A549 (cell line): ENCODE data around the gene SENP8. TPM values are rescaled to one million over a fixed set of nuclear protein-coding genes. Genes with fewer than 3 reads are reported as not detected.

Experiments used
- ATAC-seq, 2 experiments: fragments of 200-7000 bp in 1 of 2; fragments of >200 bp in 1 of 2; cut with Nextera tagmentation in 1 of 2; cut with Tn5 transposase in 1 of 2; 3 replicates each; pipeline versions ENCODE4 v1.8.0 to v1.9.1; 2018 to 2020; ENCODE audit warnings: mild to moderate bottlenecking in 1 of 2, moderate library complexity in 1 of 2
- CTCF ChIA-PET: fragments of 300-600 bp; sonication (Branson Sonifier 250); formaldehyde crosslinking; extraction: SDS; loops from one replicate; lab custom pipeline; 2021; ENCODE audit warnings: antibody characterized with exemption, inconsistent platforms; lab: Yijun Ruan, JAX
- POLR2A ChIA-PET: fragments of 350-600 bp; formaldehyde crosslinking; extraction: SDS; loops from one replicate; lab custom pipeline; 2021; ENCODE audit warnings: antibody characterized with exemption, inconsistent platforms; lab: Yijun Ruan, JAX
- DNase-seq, 2 experiments: peaks; one replicate each; pipeline versions ENCODE4 v3.0.0 to v3.0.0-alpha.2; 2011 to 2016; ENCODE audit warnings: low read depth in 1 of 2, low spot score in 1 of 2
- FAIRE-seq: peaks from 2 replicates; lab custom pipeline; 2011; peaks lifted over from hg19 to GRCh38; lab: Jason Lieb, UNC
- H3K27ac ChIP-seq, 2 experiments: fragments of >200 bp; sonication (Bioruptor Twin); formaldehyde crosslinking; 3 replicates each; pipeline ENCODE4 v1.5.1; 2016 to 2017
- H3K4me1 ChIP-seq: fragments of >200 bp; sonication (Bioruptor Twin); formaldehyde crosslinking; 3 replicates; pipeline ENCODE4 v1.6.1; 2016
- H3K4me2 ChIP-seq: fragments of >200 bp; sonication (Bioruptor Twin); formaldehyde crosslinking; 3 replicates; pipeline ENCODE4 v1.6.1; 2016
- H3K4me3 ChIP-seq: fragments of >200 bp; sonication (Bioruptor Twin); formaldehyde crosslinking; 3 replicates; pipeline ENCODE4 v1.5.1; 2016
- H3K9me3 ChIP-seq: fragments of >200 bp; sonication (Bioruptor Twin); formaldehyde crosslinking; 3 replicates; pipeline ENCODE4 v1.6.1; 2016
- CBX8 ChIP-seq: fragments of 200-600 bp; sonication (generic); IDR thresholded peaks from 2 replicates; pipeline ENCODE4 v1.6.1; 2016
- CEBPB ChIP-seq, 2 experiments: fragments of >200 bp in 1 of 2; sonication (Bioruptor Twin) in 1 of 2; formaldehyde crosslinking in 1 of 2; IDR thresholded peaks; 2 replicates each; pipeline ENCODE4 v1.6.1; 2012 to 2016
- CTCF ChIP-seq: fragments of >200 bp; sonication (Bioruptor Twin); formaldehyde crosslinking; IDR thresholded peaks from 3 replicates; pipeline ENCODE4 v1.5.1; 2016
- ELK1 ChIP-seq: fragments of 150-350 bp; IDR thresholded peaks from 2 replicates; pipeline ENCODE4 v1.6.1; 2014; ENCODE audit warnings: low read depth, mild to moderate bottlenecking, low read length
- ESRRA ChIP-seq: fragments of 150-350 bp; IDR thresholded peaks from 2 replicates; pipeline ENCODE4 v1.6.1; 2014; ENCODE audit warnings: mild to moderate bottlenecking, low read length, borderline replicate concordance
- FOSB ChIP-seq: fragments of 250-450 bp; sonication (Bioruptor Pico); IDR thresholded peaks from 2 replicates; pipeline ENCODE4 v1.5.0; 2020; ENCODE audit warnings: mild to moderate bottlenecking, moderate library complexity
- FOXS1 ChIP-seq: fragments of 250-450 bp; sonication (Bioruptor Pico); IDR thresholded peaks from 2 replicates; pipeline ENCODE4 v1.5.0; 2020; ENCODE audit warnings: mild to moderate bottlenecking, moderate library complexity
- HES2 ChIP-seq: fragments of >200 bp; sonication (Bioruptor Twin); formaldehyde crosslinking; IDR thresholded peaks from 2 replicates; pipeline ENCODE4 v1.6.1; 2016
- HOXB13 ChIP-seq: fragments of 250-450 bp; sonication (Bioruptor Pico); IDR thresholded peaks from 2 replicates; pipeline ENCODE4 v1.5.0; 2020; ENCODE audit warnings: low read depth, mild to moderate bottlenecking, moderate library complexity
- JUN ChIP-seq, 2 experiments: fragments of >200 bp; sonication (Bioruptor Twin); formaldehyde crosslinking; IDR thresholded peaks; 2 replicates in 1 of 2; 3 replicates in 1 of 2; pipeline ENCODE4 v1.6.1; 2016 to 2017
- KDM5A ChIP-seq: fragments of 200-600 bp; sonication (generic); IDR thresholded peaks from 2 replicates; pipeline ENCODE4 v1.6.1; 2016; ENCODE audit warnings: antibody characterized with exemption, mild to moderate bottlenecking
- MAFK ChIP-seq: fragments of 450-650 bp; IDR thresholded peaks from 2 replicates; pipeline ENCODE4 v1.6.1; 2014; ENCODE audit not compliant: partially characterized antibody
- MAZ ChIP-seq: fragments of 150-350 bp; IDR thresholded peaks from 2 replicates; pipeline ENCODE4 v1.6.1; 2014; ENCODE audit warnings: antibody characterized with exemption, low read depth, low read length, borderline replicate concordance
- NPAS2 ChIP-seq: fragments of 250-450 bp; sonication (Bioruptor Pico); IDR thresholded peaks from 2 replicates; pipeline ENCODE4 v1.8.0; 2022; ENCODE audit warnings: mild to moderate bottlenecking, moderate library complexity, borderline replicate concordance
- PBX3 ChIP-seq: IDR thresholded peaks from 2 replicates; pipeline ENCODE4 v1.6.1; 2012
- PHF8 ChIP-seq: fragments of 200-600 bp; sonication (generic); IDR thresholded peaks from 2 replicates; pipeline ENCODE4 v1.6.1; 2016; ENCODE audit warnings: low read depth, mild to moderate bottlenecking, antibody characterized with exemption, moderate library complexity, borderline replicate concordance
- POLR2AphosphoS2 ChIP-seq: conservative IDR thresholded peaks from 2 replicates; pipeline ENCODE4 v1.6.1; 2012; ENCODE audit warnings: low read length, improper control_type of control experiment, inconsistent platforms
- RNF2 ChIP-seq: fragments of 200-600 bp; sonication (generic); IDR thresholded peaks from 2 replicates; pipeline ENCODE4 v1.6.1; 2016; ENCODE audit warnings: low read depth, mild to moderate bottlenecking, antibody characterized with exemption, moderate library complexity, borderline replicate concordance
- USF2 ChIP-seq: fragments of 450-650 bp; IDR thresholded peaks from 2 replicates; pipeline ENCODE4 v1.6.1; 2014; ENCODE audit warnings: antibody characterized with exemption
- ZC3H11A ChIP-seq: fragments of 450-650 bp; IDR thresholded peaks from 2 replicates; pipeline ENCODE4 v1.6.1; 2014; ENCODE audit warnings: antibody characterized with exemption, mild to moderate bottlenecking
- WGBS: methylation state at CpG from one replicate; pipeline ENCODE4 v1.1.6; 2017; ENCODE audit errors: missing lambda C conversion rate; 5-methylcytosine and 5-hydroxymethylcytosine counted together
- polyA plus RNA-seq, 4 experiments: library from polyadenylated mRNA; depleted of rRNA in 3 of 4; stranded (reverse); fragments of >200 nt; fragmentation: RNase III in 1 of 4; extraction: RNeasy Plus Mini Kit Qiagen cat#74134 plus additional on column Dnase treatment in 1 of 4; gene quantifications; 2 replicates in 3 of 4; 3 replicates in 1 of 4; pipeline ENCODE4 v1.2.3, GENCODE V29; 2011 to 2017

The SENP8 gene
- polyA plus RNA-seq, 2 of the 4 experiments (the other 2 are of a cell fraction), result 1.2 to 3.7 TPM

GRCh38 chr15:72128359-72128758, 10.2 kb downstream of the SENP8 start:
- ATAC-seq, result no peak
- TF ChIP-seq MAFK, result peak; percentile 81
- no peak for TF ChIP-seq USF2
- TF ChIP-seq HOXB13 (CRISPR knock-in tag), result no peak
- no peaks in the 10 kb centered on the region for H3K4me1 ChIP-seq
- no peak for DNase-seq
- POLR2A ChIA-PET, result interaction anchor here (3.7 kb wide), 1 partner anchor 10 kb away, joined by 12 read pairs; the partner anchor contains the start of genes MYO9A and SENP8
- H3K4me3 ChIP-seq, result no peak overlapping the region
- no peak for FAIRE-seq
- no peak overlapping the region for H3K27ac ChIP-seq
- no peak overlapping the region for H3K4me2 ChIP-seq
- CTCF ChIA-PET, result interaction anchor here (1.0 to 3.7 kb wide), 3 partner anchors 17 to 327 kb away, joined by 3 to 14 read pairs (median 4); no protein-coding TSS in a partner anchor
- H3K9me3 ChIP-seq, result no peaks in the 10 kb centered on the region

GRCh38 chr15:72130272-72130671, 12.1 kb downstream of the SENP8 start:
- no peak for ATAC-seq
- Histone ChIP-seq H3K9me3 (no peaks in the 10 kb centered on the region), H3K4me2 (no peak overlapping the region), H3K27ac (no peak overlapping the region), H3K4me3 (no peak overlapping the region), H3K4me1 (peaks cover 9% of the 10 kb centered on the region; the same call in 2 of the 3 replicates)
- TF ChIP-seq CEBPB (IDR thresholded peaks at IDR 0.05), result no peak
- TF ChIP-seq ZC3H11A, result no peak
- no peak for TF ChIP-seq PBX3
- no peak for TF ChIP-seq FOXS1
- no peak for TF ChIP-seq MAFK
- POLR2A ChIA-PET, result interaction anchor here (3.7 kb wide), 1 partner anchor 12 kb away, joined by 12 read pairs; the partner anchor contains the start of genes MYO9A and SENP8
- CTCF ChIA-PET, result interaction anchor here (0.7 to 3.7 kb wide), 4 partner anchors 18 to 370 kb away, joined by 3 to 14 read pairs (median 4); no protein-coding TSS in a partner anchor
- WGBS, result 90% methylated on average over 4 of the region's 4 CpGs
- no peak for DNase-seq
- FAIRE-seq, result no peak

- Histone ChIP-seq H3K4me2 (no peak overlapping the region), H3K27ac (no peak overlapping the region), H3K9me3 (no peaks in the 10 kb centered on the region), H3K4me1 (peaks cover 25% of the 10 kb centered on the region; the same call in 2 of the 3 replicates), H3K4me3 (no peak overlapping the region)
- FAIRE-seq (peak; percentile 68), DNase-seq (no peak), ATAC-seq (no peak)
- TF ChIP-seq FOSB (CRISPR knock-in tag) (no peak), CBX8 (no peak), PHF8 (no peak), HOXB13 (CRISPR knock-in tag) (no peak)
- WGBS, result 42% methylated on average over 3 of the region's 3 CpGs
- ChIA-PET CTCF (interaction anchor here (1.3 to 1.4 kb wide), 2 partner anchors 13 to 18 kb away, joined by 3 to 4 read pairs; partner anchors contain the start of gene SENP8), POLR2A (no interaction called here)
These were observed 13.7 kb downstream of the SENP8 start for GRCh38 chr15:72131922-72132321.

GRCh38 chr15:72133211-72133610, 15.0 kb downstream of the SENP8 start:
- FAIRE-seq (peak; percentile 18), DNase-seq (no peak), ATAC-seq (no peak)
- no peak overlapping the region for H3K4me2 ChIP-seq
- CTCF ChIA-PET, result interaction anchor here (1.3 to 2.9 kb wide), 3 partner anchors 17 to 23 kb away, joined by 4 to 19 read pairs (median 6); no protein-coding TSS in a partner anchor
- TF ChIP-seq HES2, result no peak
- TF ChIP-seq ESRRA, result no peak
- TF ChIP-seq ELK1, result no peak
- TF ChIP-seq KDM5A, result no peak
- TF ChIP-seq FOSB (CRISPR knock-in tag), result no peak
- TF ChIP-seq NPAS2 (CRISPR knock-in tag), result no peak
- no peak for TF ChIP-seq ZC3H11A
- TF ChIP-seq POLR2AphosphoS2, result no peak
- TF ChIP-seq MAZ, result no peak
- TF ChIP-seq PHF8, result no peak
- TF ChIP-seq RNF2, result no peak
- TF ChIP-seq CTCF, result no peak
- TF ChIP-seq JUN (IDR thresholded peaks at IDR 0.05), result no peak
- H3K9me3 ChIP-seq, result no peaks in the 10 kb centered on the region
- POLR2A ChIA-PET, result no interaction called here
- WGBS, result 98% methylated on average over 1 of the region's 1 CpG
- peaks cover 25% of the 10 kb centered on the region; the same call in 2 of the 3 replicates for H3K4me1 ChIP-seq
- no peak overlapping the region for H3K27ac ChIP-seq
- H3K4me3 ChIP-seq, result no peak overlapping the region
